Lung (tissue), 12 donors: ENCODE data around the gene OPCML. TPM values are rescaled to one million over a fixed set of nuclear protein-coding genes. Genes with fewer than 3 reads are reported as not detected.

ENCODE experiments used
- ATAC-seq: fragments of 200-7000 bp; cut with Tn5 transposase; one replicate; pipeline ENCODE4 v1.9.1; 2020; ENCODE audit warnings: moderate number of reproducible peaks; ENCODE audit not compliant: insufficient read depth, low FRiP score
- DNase-seq, 3 donors: peaks; one replicate each; pipeline ENCODE4 v3.0.0-alpha.2; 2013 to 2017
- H3K27ac ChIP-seq, 2 donors: one replicate each; pipeline ENCODE4 v1.5.1; 2013; ENCODE audit warnings: mild to moderate bottlenecking in 2 of 2, moderate library complexity in 2 of 2, control low read depth in 1 of 2, inconsistent platforms in 1 of 2, low read depth in 1 of 2, low read length in 1 of 2
- H3K27me3 ChIP-seq, 3 donors: one replicate each; pipeline ENCODE4 v1.5.1; 2013; ENCODE audit warnings: low read length in 2 of 3; ENCODE audit not compliant: control insufficient read depth in 3 of 3, insufficient read depth in 3 of 3
- H3K36me3 ChIP-seq, 4 donors: one replicate each; pipeline ENCODE4 v1.5.1; 2013; ENCODE audit warnings: low read length in 4 of 4, mild to moderate bottlenecking in 1 of 4, moderate library complexity in 1 of 4; ENCODE audit not compliant: control insufficient read depth in 4 of 4, insufficient read depth in 4 of 4
- H3K4me1 ChIP-seq, 5 donors: one replicate each; pipeline ENCODE4 v1.5.1; 2013; ENCODE audit warnings: low read length in 5 of 5, mild to moderate bottlenecking in 2 of 5, moderate library complexity in 1 of 5; ENCODE audit not compliant: control insufficient read depth in 5 of 5, insufficient read depth in 5 of 5
- H3K4me3 ChIP-seq: one replicate; pipeline ENCODE4 v1.5.1; 2013; ENCODE audit warnings: mild to moderate bottlenecking, control low read depth, moderate library complexity
- H3K9ac ChIP-seq, 2 donors: one replicate each; pipeline ENCODE4 v1.5.1; 2013; ENCODE audit warnings: low read length in 2 of 2, control low read depth in 1 of 2; ENCODE audit not compliant: insufficient read depth in 1 of 2
- H3K9me3 ChIP-seq, 4 donors: one replicate each; pipeline ENCODE4 v1.5.1; 2013; ENCODE audit warnings: low read length in 3 of 4, mild to moderate bottlenecking in 1 of 4, moderate library complexity in 1 of 4; ENCODE audit not compliant: control insufficient read depth in 4 of 4, insufficient read depth in 3 of 4
- WGBS, 2 donors: extraction: QIAGEN DNeasy Blood & Tissue Kit; methylation state at CpG; one replicate each; pipeline ENCODE4 v1.1.7; 2013; 5-methylcytosine and 5-hydroxymethylcytosine counted together
- polyA plus RNA-seq, 2 donors: library from polyadenylated mRNA; stranded (reverse); fragments of 200-250 nt; gene quantifications; one replicate each; pipeline ENCODE4 v1.2.1, GENCODE V29; 2013
- total RNA-seq, 2 donors: library from RNA; depleted of rRNA in 1 of 2; stranded (reverse); fragments of >200 nt in 1 of 2; gene quantifications; one replicate each; pipeline ENCODE4 v1.2.1, GENCODE V29; 2014 to 2021
- TF ChIP-seq, protein P1 (sequence below): IDR thresholded peaks from 2 replicates; pipeline ENCODE4 v1.5.1; 2012; ENCODE audit warnings: mild to moderate bottlenecking; ENCODE audit errors: control extremely low read depth, extremely low read depth
- donor health status: control.
- donor health status: control.
- donor health status: Bipolar disorder and iron deficiency.
- donor health status: healthy.
- donor health status: DM: yes; HTN: yes; CAD: no.

OPCML gene
- total and polyA plus RNA-seq, 4 donors, result 0.49 to 0.74 TPM; not detected in 2

DNA sequence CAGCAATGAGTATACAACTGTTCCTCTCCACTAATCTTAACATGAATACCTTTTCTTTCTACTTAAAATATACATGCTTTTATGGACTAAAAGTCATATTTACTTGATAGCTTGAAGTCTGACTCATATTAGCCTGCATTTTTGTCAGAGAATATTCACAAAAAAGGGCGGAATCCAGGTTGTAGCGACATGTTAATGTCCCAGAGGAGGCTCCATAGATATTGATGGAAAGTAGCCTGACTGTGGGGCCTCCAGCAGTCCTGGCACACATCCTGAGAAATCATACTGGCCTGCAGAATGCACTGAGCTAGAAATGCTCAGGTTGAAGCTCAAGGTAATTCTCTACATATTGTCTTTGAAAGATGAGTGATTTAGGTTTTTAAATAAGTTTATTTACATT, 1110.7 kb downstream of the OPCML start:
- 91% methylated on average over 2 of the region's 2 CpGs for WGBS, 2 donors
- Histone ChIP-seq H3K27ac (no peak overlapping the region), H3K4me1 (no peaks in the 10 kb centered on the region), H3K9ac (no peak overlapping the region), H3K4me3 (no peak overlapping the region), H3K9me3 (peaks cover 0 to 7% (median 0%) of the 10 kb centered on the region in 4 donors), H3K36me3 (no peaks in the 10 kb centered on the region), H3K27me3 (peaks cover 0 to 7% (median 3%) of the 10 kb centered on the region in 3 donors)
- TF ChIP-seq, protein P1, sequence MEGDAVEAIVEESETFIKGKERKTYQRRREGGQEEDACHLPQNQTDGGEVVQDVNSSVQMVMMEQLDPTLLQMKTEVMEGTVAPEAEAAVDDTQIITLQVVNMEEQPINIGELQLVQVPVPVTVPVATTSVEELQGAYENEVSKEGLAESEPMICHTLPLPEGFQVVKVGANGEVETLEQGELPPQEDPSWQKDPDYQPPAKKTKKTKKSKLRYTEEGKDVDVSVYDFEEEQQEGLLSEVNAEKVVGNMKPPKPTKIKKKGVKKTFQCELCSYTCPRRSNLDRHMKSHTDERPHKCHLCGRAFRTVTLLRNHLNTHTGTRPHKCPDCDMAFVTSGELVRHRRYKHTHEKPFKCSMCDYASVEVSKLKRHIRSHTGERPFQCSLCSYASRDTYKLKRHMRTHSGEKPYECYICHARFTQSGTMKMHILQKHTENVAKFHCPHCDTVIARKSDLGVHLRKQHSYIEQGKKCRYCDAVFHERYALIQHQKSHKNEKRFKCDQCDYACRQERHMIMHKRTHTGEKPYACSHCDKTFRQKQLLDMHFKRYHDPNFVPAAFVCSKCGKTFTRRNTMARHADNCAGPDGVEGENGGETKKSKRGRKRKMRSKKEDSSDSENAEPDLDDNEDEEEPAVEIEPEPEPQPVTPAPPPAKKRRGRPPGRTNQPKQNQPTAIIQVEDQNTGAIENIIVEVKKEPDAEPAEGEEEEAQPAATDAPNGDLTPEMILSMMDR, result no peak
- no peak for ATAC-seq
- DNase-seq, result no peak

DNA sequence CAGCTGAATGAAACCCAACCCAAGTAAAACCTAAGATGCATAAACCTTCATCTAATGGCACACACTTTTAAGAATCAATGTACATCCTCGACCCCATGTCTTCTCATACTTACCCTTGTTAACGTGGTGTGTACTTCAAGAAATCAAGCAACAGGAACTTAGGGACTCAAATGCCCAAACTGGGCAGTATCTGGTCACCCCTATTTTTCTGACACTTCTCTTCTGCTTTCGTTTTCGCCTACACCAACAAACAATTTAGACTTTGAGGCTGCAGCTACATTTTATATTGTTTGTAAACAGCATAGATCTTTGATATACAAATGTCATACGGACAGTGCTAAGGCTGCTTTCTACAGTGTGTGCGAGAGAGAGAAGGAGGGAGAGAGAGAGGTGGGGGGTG, 1117.8 kb downstream of the OPCML start:
- no peak overlapping the region for H3K9ac ChIP-seq
- 73 to 75% methylated on average over 6 of the region's 6 CpGs for WGBS, 2 donors
- peaks cover 0 to 3% (median 0%) of the 10 kb centered on the region in 4 donors for H3K9me3 ChIP-seq
- no peak overlapping the region for H3K27ac ChIP-seq
- H3K27me3 ChIP-seq, result peaks cover 0 to 6% (median 4%) of the 10 kb centered on the region in 3 donors
- no peak overlapping the region for H3K4me3 ChIP-seq
- ATAC-seq (no peak), DNase-seq (no peak)
- H3K4me1 ChIP-seq, result no peaks in the 10 kb centered on the region
- TF ChIP-seq, protein P1, result no peak
- H3K36me3 ChIP-seq, result no peaks in the 10 kb centered on the region

DNA sequence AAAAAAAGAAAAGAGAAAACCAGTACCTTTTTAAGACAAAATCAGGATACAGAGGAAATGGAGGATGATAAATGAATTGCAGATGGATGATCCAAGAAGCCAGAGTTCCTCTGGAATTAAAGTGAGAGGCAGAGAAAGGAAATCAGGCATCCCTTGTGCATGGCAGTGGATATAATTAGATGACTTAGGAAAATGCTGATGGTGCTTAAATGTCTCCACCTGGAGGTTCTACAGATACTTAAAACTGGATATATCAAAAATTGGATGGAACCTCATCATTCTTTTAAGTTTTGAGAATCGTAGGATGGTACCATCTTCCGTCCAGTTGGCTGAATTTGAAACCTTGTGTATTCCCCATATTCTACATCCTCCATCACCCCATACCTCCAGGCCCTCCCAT, 1121.9 kb downstream of the OPCML start:
- Histone ChIP-seq H3K27ac (no peak overlapping the region), H3K27me3 (peaks cover 0 to 9% (median 0%) of the 10 kb centered on the region in 3 donors), H3K4me1 (no peaks in the 10 kb centered on the region), H3K4me3 (no peak overlapping the region), H3K9ac (no peak overlapping the region), H3K9me3 (peaks cover 0 to 3% (median 0%) of the 10 kb centered on the region in 4 donors), H3K36me3 (no peaks in the 10 kb centered on the region)
- DNase-seq (no peak), ATAC-seq (no peak)
- TF ChIP-seq, protein P1, result no peak
- WGBS, 2 donors, result 87 to 93% methylated on average over 2 of the region's 2 CpGs
